HepG2 (cell line): Measurements from ENCODE around the gene TPM1. TPM values are rescaled to one million over a fixed set of nuclear protein-coding genes. Genes with fewer than 3 reads are reported as not detected.

ENCODE experiments used
- ATAC-seq: fragments of 200-7000 bp; cut with Tn5 transposase; 3 replicates; pipeline ENCODE4 v1.9.1; 2020; ENCODE audit warnings: mild to moderate bottlenecking, moderate library complexity
- BruUV-seq: library from RNA; stranded (reverse); fragments of 400-500 nt; replicated peaks from 2 replicates; lab custom pipeline; 2021; lab: Mats Ljungman, UMichigan
- CTCF ChIA-PET: fragments of 300-600 bp; formaldehyde crosslinking; extraction: SDS; loops from one replicate; lab custom pipeline; 2021; ENCODE audit warnings: low total read pairs, inconsistent platforms, low intra/inter-chr PET ratio; lab: Yijun Ruan, JAX
- POLR2A ChIA-PET: fragments of 350-600 bp; sonication (Branson Sonifier 250); formaldehyde crosslinking; loops from one replicate; lab custom pipeline; 2020; ENCODE audit warnings: antibody characterized with exemption, inconsistent platforms; lab: Yijun Ruan, JAX
- DNase-seq: peaks from one replicate; pipeline ENCODE4 v3.0.0-alpha.2; 2015; ENCODE audit warnings: low spot score
- FAIRE-seq: peaks from 3 replicates; lab custom pipeline; 2011; peaks lifted over from hg19 to GRCh38; lab: Jason Lieb, UNC
- H2AFZ ChIP-seq: one replicate; pipeline ENCODE4 v1.6.1; 2011; ENCODE audit warnings: low read length, inconsistent platforms
- H3K27ac ChIP-seq: fragments of 300-600 bp; 3 replicates; pipeline ENCODE4 v1.8.0; 2011; ENCODE audit warnings: mixed run types, mild to moderate bottlenecking, mixed read lengths, low read length, inconsistent platforms; ENCODE audit not compliant: insufficient read depth; ENCODE audit errors: extremely low read length
- H3K27me3 ChIP-seq, 2 experiments: fragments of 200-600 bp in 1 of 2; 2 replicates in 1 of 2; 3 replicates in 1 of 2; pipeline versions ENCODE4 v1.6.0 to v1.8.0; 2011; ENCODE audit warnings: low read length in 2 of 2, mild to moderate bottlenecking in 2 of 2, moderate library complexity in 2 of 2, inconsistent platforms in 1 of 2; ENCODE audit not compliant: insufficient read depth in 2 of 2, control insufficient read depth in 1 of 2
- H3K36me3 ChIP-seq, 2 experiments: fragments of 200-600 bp in 1 of 2; replicated peaks in 1 of 2; 2 replicates in 1 of 2; 3 replicates in 1 of 2; pipeline versions ENCODE4 v1.5.1 to v1.8.0; 2011; ENCODE audit warnings: low read length in 2 of 2, inconsistent platforms in 1 of 2; ENCODE audit not compliant: insufficient read depth in 2 of 2, control insufficient read depth in 1 of 2
- H3K4me1 ChIP-seq: 2 replicates; pipeline ENCODE4 v1.5.1; 2012; ENCODE audit warnings: low read length, inconsistent platforms; ENCODE audit not compliant: insufficient read depth
- H3K4me2 ChIP-seq: 2 replicates; pipeline ENCODE4 v1.6.0; 2011; ENCODE audit warnings: low read depth, low read length, inconsistent platforms
- H3K4me3 ChIP-seq, 3 experiments: fragments of 200-600 bp in 1 of 3; sonication (generic), shearing (Covaris generic) in 1 of 3; replicated peaks in 1 of 3; 2 replicates each; pipeline ENCODE4 v1.5.1; 2011 to 2016; ENCODE audit warnings: low read length in 3 of 3, inconsistent platforms in 2 of 3, low read depth in 2 of 3, mild to moderate bottlenecking in 2 of 3, control low read depth in 1 of 3, mixed read lengths in 1 of 3; ENCODE audit not compliant: insufficient read depth in 1 of 3
- H3K79me2 ChIP-seq: one replicate; pipeline ENCODE4 v1.6.1; 2011; ENCODE audit warnings: low read length, inconsistent platforms; ENCODE audit not compliant: insufficient read depth
- H3K9ac ChIP-seq: 2 replicates; pipeline ENCODE4 v1.6.0; 2011; ENCODE audit warnings: mild to moderate bottlenecking, low read depth, low read length, inconsistent platforms; ENCODE audit not compliant: insufficient read depth
- H3K9me3 ChIP-seq: 2 replicates; pipeline ENCODE4 v1.5.1; 2012; ENCODE audit warnings: mild to moderate bottlenecking, low read length
- H4K20me1 ChIP-seq: 2 replicates; pipeline ENCODE4 v1.6.0; 2011; ENCODE audit warnings: inconsistent platforms, mild to moderate bottlenecking, low read length, moderate library complexity; ENCODE audit not compliant: insufficient read depth
- GATA4 ChIP-seq: sonication (generic); IDR thresholded peaks from 2 replicates; pipeline ENCODE4 v1.6.1; 2016; ENCODE audit warnings: antibody characterized with exemption, low read depth, borderline replicate concordance
- HNRNPLL ChIP-seq: fragments of 200-400 bp; formaldehyde crosslinking; IDR thresholded peaks from 2 replicates; pipeline ENCODE4 v1.6.1; 2017; ENCODE audit warnings: mild to moderate bottlenecking, low read depth, low read length; ENCODE audit not compliant: poor library complexity, severe bottlenecking
- KLF15 ChIP-seq: sonication (generic); formaldehyde crosslinking; IDR thresholded peaks from 2 replicates; pipeline ENCODE4 v1.8.1; 2023; ENCODE audit warnings: borderline replicate concordance, mild to moderate bottlenecking, inconsistent platforms, missing genetic modification reagents, mixed read lengths
- TIGD3 ChIP-seq: sonication (generic); formaldehyde crosslinking; IDR thresholded peaks from 2 replicates; pipeline ENCODE4 v1.5.1; 2020; ENCODE audit warnings: mild to moderate bottlenecking, missing genetic modification reagents, borderline replicate concordance
- ZNF292 ChIP-seq: sonication (generic); formaldehyde crosslinking; IDR thresholded peaks from 2 replicates; pipeline ENCODE4 v1.8.1; 2022; ENCODE audit warnings: mild to moderate bottlenecking, low read depth, missing genetic modification reagents, borderline replicate concordance
- ZNF33B ChIP-seq: sonication (generic); formaldehyde crosslinking; IDR thresholded peaks from 2 replicates; pipeline ENCODE4 v1.5.1; 2020; ENCODE audit warnings: mild to moderate bottlenecking, missing genetic modification reagents
- ZNF350 ChIP-seq: sonication (generic); formaldehyde crosslinking; IDR thresholded peaks from 2 replicates; pipeline ENCODE4 v1.4.0; 2020; ENCODE audit warnings: mild to moderate bottlenecking, low read depth, missing genetic modification reagents, borderline replicate concordance
- ZNF687 ChIP-seq: sonication (generic); formaldehyde crosslinking; IDR thresholded peaks from 2 replicates; pipeline ENCODE4 v1.5.1; 2020; ENCODE audit warnings: mild to moderate bottlenecking, missing genetic modification reagents, moderate library complexity
- ZNF773 ChIP-seq: sonication (generic); formaldehyde crosslinking; IDR thresholded peaks from 2 replicates; pipeline ENCODE4 v1.4.0; 2020; ENCODE audit warnings: missing genetic modification reagents, borderline replicate concordance
- WGBS: methylation state at CpG from one replicate; pipeline ENCODE4 v1.1.6; 2017; ENCODE audit warnings: low lambda C conversion rate; 5-methylcytosine and 5-hydroxymethylcytosine counted together
- in situ Hi-C: cut with HindIII; loops from 2 replicates; pipeline ENCODE4 v1.10.0; 2017; ENCODE audit warnings: low pct_unique_long_range_greater_than_20kb; ENCODE audit not compliant: extremely low pct_ligation_motif_present
- intact Hi-C: fragments of 100-400 bp; cut with micrococcal nuclease; formaldehyde crosslinking; loops from one replicate; pipeline ENCODE4 v1.10.0; 2022; ENCODE audit not compliant: unreplicated experiment
- polyA plus RNA-seq, 8 experiments: library from polyadenylated mRNA; depleted of rRNA in 3 of 8; stranded (reverse) in 7 of 8; unstranded in 1 of 8; fragments of >200 nt; fragmentation: Illumina TruSeq in 4 of 8; extraction: Trizol in 4 of 8; gene quantifications; 2 replicates each; pipeline versions ENCODE4 v1.2.1 to v1.2.3, GENCODE V29; 2011 to 2016; ENCODE audit warnings: low read depth in 4 of 8, missing spikeins in 1 of 8, mixed read lengths in 1 of 8; ENCODE audit not compliant: insufficient read depth in 1 of 8
- total RNA-seq, 5 experiments: library from RNA; depleted of rRNA; stranded (reverse); fragments of >200 nt; fragmentation: Illumina TruSeq; extraction: Trizol; gene quantifications; 2 replicates each; pipeline ENCODE4 v1.2.3, GENCODE V29; 2016; ENCODE audit warnings: low read depth in 1 of 5

The TPM1 gene
- total and polyA plus RNA-seq, 2 of the 13 experiments (the other 11 are each of a cell fraction or from before 2014, with no cell fraction given): 98.9 to 109 TPM

GRCh38 chr15:63075984-63076713, 33.6 kb downstream of the TPM1 start:
- Histone ChIP-seq H3K9me3 (no peaks in the 10 kb centered on the region), H2AFZ (no peak overlapping the region), H3K4me3 (no peak overlapping the region), H4K20me1 (no peaks in the 10 kb centered on the region), H3K36me3 (peaks cover 1 to 4% of the 10 kb centered on the region in 2 experiments), H3K9ac (no peak overlapping the region), H3K4me1 (peaks cover 22% of the 10 kb centered on the region), H3K79me2 (no peaks in the 10 kb centered on the region), H3K27me3 (no peaks in the 10 kb centered on the region), H3K27ac (no peak overlapping the region), H3K4me2 (no peak overlapping the region)
- ChIA-PET POLR2A (no interaction called here), CTCF (no interaction called here)
- no peak for FAIRE-seq
- no peak for DNase-seq
- no TSS peak for BruUV-seq
- no peak for TF ChIP-seq HNRNPLL
- TF ChIP-seq ZNF773 (CRISPR knock-in tag): no peak
- no peak for TF ChIP-seq ZNF33B (CRISPR knock-in tag)
- TF ChIP-seq ZNF350: no peak
- no peak for TF ChIP-seq TIGD3
- no peak for TF ChIP-seq GATA4
- no peak for TF ChIP-seq KLF15
- TF ChIP-seq ZNF687 (CRISPR knock-in tag): no peak
- TF ChIP-seq ZNF292: no peak
- 92% methylated on average over 8 of the region's 12 CpGs for WGBS
- ATAC-seq: no peak
- in situ Hi-C loops: no loop called here
- intact Hi-C loops: no loop called here
